ENCODE measurements around the gene ETV6.
A peak's percentile ranks its signal among the peaks of the same experiment; 100 is the strongest.

ETV6 gene

GRCh38 chr12:11786638-11787365 is 137.3 kb downstream of the ETV6 start:
- DNase-seq, result no peak

- no peak for DNase-seq
Observed at GRCh38 chr12:11787437-11787836, 138.0 kb downstream of the ETV6 start.

DNA sequence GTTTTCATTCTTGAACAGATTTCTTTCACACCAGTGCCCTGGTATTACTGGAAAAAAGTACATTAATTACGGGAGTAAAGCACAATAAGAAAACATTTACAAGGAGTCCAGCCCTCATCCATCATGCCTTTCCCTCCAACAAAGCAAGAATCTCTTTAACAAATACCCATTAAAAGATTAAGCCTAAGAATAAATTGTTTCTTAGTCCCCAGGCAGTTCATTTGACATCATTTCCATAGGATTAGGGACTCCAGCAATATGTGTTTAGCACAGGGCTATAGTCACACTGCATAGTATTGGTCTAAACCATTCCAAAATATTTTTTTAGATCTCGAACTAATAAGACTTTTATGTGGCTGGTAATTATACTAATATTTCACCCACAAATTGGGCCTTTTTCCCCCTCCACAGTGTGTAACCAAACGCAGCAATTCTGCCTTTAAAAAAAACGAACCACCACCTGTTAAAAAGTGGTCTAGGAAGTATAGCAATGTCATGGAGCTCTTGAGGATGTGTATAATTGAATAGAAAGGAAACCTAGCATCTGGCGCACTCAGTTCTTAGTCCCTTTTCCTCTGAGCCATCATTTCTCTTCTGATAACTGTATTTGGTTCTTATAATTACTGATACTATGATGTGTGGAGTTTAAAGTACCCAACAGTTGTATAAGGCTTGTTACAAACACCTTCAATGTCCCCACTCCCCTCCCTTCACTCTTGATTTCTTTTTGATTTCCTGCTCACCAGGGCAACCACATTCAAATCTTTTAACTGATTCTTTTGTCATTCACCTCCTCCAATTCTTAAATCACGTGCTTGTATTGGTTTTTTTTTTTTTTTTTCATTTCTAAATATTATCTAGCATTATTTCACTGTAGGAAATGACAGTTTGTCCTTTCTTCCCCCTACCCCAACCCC is 138.7 kb downstream of the ETV6 start:
- DNase-seq, result no peak

- no peak for DNase-seq
Observed at GRCh38 chr12:11793921-11794710, 144.6 kb downstream of the ETV6 start.

- no peak for DNase-seq
Observed at GRCh38 chr12:11794751-11795150, 145.3 kb downstream of the ETV6 start.

- no peak for DNase-seq
Observed at GRCh38 chr12:11795192-11795912, 145.9 kb downstream of the ETV6 start.

DNA sequence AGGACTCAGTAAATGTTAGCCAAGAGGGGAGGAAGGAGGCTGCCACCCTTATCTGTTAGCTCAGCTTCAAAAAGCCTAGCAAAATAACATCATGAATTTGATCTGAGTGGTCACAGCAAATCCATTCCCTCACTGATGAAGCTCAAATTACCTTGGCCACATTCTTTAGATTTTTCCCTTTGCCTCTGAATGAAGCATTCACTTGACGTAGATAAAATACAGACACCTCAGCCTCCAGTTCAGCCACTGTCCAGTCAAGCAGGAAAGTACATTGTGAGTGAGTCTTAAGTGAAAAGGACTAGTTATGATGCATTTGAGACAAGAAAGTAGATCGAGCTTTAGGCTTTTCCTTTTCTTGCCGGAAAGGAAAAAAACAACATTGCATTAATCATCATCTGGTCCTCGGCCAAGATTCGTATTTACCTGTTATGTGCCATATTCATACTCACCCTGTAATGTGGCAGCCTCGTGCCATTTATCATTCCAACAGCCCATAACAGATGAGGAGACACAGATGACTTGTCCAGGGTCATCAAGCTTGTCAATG is 146.5 kb downstream of the ETV6 start:
- no peak for DNase-seq

GRCh38 chr12:11797317-11797913 is 147.9 kb downstream of the ETV6 start:
- peak; percentile 36 for DNase-seq

DNA sequence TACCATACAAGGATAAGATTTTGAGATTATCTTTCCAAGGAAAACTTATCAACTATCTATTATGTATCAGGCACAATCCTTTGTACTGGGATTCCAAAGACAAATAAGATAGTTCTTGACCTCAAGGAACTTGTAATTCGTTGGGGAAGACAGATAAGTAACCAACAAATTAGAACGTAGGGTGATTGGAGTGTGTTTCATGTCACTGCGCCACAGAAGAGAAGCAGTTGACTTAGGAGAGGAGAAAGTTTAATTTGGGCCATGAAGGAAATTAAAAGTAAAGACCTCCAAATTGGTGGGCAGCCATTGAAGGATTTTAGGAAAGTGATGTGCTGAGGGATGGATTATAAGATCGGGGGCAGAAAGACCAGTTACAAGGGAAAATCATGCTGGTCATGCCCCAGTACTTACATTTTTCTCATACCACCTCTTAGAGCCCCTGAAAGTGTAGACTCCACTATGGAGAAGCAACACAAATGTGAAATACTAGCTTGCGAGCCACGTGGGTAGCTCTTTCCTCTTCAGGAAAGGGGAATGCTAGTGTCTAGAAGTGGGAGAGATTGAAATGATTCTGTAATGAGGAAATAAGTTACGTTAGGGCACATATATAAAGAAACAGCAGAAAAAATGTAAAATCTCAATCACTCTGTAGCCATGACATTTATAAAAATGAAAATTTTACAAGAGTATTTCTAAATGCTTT is 148.7 kb downstream of the ETV6 start:
- no peak for DNase-seq

- peak; percentile 91 for DNase-seq
Observed at GRCh38 chr12:11798856-11799501, 149.5 kb downstream of the ETV6 start.

- no peak for DNase-seq
Observed at GRCh38 chr12:11799502-11799873, 150.0 kb downstream of the ETV6 start.

DNA sequence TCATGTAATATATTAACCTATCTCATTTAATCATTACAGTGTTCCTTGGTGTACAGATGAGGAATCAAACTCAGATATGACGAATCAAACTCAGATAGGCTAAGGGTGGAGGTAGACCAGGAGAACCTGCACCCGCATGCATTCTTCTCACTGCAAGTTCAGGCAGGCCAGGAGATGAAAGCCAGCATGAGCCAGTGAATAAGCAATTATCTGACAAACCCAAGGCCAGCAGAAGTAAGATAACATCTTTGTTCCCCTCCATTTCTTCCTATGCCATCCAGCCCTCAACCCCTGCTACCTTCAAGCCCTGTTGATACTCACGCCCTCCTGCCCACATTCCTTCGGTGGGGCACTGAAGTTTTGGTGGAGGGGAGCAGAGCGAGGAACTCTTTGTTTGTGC is 152.2 kb downstream of the ETV6 start:
- peak; percentile 13 for DNase-seq

GRCh38 chr12:11804130-11804529 is 154.7 kb downstream of the ETV6 start:
- no peak for DNase-seq

- no peak for DNase-seq
Observed at GRCh38 chr12:11805043-11805442, 155.6 kb downstream of the ETV6 start.

GRCh38 chr12:11805680-11806079 is 156.2 kb downstream of the ETV6 start:
- no peak for DNase-seq

- no peak for DNase-seq
Observed at GRCh38 chr12:11807458-11807857, 158.0 kb downstream of the ETV6 start.

- DNase-seq, result no peak
Observed at GRCh38 chr12:11808931-11809330, 159.5 kb downstream of the ETV6 start.

GRCh38 chr12:11810206-11810545 is 160.7 kb downstream of the ETV6 start:
- no peak for DNase-seq

DNA sequence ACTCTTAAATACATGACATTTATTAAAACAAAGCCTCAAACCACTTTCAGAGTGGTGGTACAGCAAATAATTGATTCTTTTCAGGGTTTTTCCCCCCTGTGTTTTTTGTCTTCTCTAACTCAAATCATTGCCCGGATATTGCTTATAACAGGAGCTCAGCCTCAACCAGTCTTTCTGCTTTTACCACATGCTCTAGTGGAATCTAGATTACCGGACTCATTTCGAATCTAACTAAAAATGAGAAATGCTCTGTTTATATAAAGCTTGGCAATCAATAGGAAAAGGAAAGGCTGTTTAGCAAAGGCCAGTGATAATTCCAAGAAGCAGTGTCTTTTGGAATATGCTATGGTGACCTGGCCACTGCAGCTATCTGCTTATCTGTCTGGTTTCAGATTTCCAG is 161.5 kb downstream of the ETV6 start:
- DNase-seq, result no peak

GRCh38 chr12:11812241-11812585 is 162.7 kb downstream of the ETV6 start:
- DNase-seq, result no peak
